Measurements from ENCODE around the gene SYNPR.

The SYNPR gene

DNA sequence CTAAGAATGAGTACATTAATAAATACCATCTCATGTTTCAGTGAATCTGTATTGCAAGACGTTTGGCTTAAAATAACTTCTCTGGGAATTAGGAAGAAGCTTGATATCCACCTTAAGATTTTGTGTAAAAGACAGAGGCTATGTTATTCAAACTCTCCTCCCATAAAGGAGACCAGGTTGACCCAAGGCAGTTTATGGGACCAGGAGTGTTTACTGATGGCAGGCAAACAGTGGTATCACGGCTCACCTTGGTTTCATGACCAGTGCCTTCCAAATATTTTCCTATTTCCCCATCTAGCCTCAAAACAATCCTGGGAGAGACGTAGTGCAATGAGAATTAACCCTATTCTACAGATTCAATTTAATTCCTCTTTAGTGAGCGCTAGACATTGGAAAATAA is 284.2 kb downstream of the SYNPR start:
- Histone ChIP-seq H3K9me3 (ENCODE audit: control insufficient read depth, insufficient read depth, low read length) (no peaks in the 10 kb centered on the region), H3K27me3 (ENCODE audit: control insufficient read depth, insufficient read depth, low read length) (no peaks in the 10 kb centered on the region), H3K4me3 (ENCODE audit: low read length) (no peak overlapping the region), H3K27ac (ENCODE audit: low read length) (no peak overlapping the region), H3K4me1 (ENCODE audit: control insufficient read depth, insufficient read depth, low read length) (no peaks in the 10 kb centered on the region), H3K36me3 (ENCODE audit: control insufficient read depth, insufficient read depth, low read length) (no peaks in the 10 kb centered on the region)
- no CpG with 5 or more reads among the region's 4 CpGs for WGBS (ENCODE audit: insufficient coverage, insufficient read length)
- no peak for DNase-seq (ENCODE audit: low read depth, low spot score)

DNA sequence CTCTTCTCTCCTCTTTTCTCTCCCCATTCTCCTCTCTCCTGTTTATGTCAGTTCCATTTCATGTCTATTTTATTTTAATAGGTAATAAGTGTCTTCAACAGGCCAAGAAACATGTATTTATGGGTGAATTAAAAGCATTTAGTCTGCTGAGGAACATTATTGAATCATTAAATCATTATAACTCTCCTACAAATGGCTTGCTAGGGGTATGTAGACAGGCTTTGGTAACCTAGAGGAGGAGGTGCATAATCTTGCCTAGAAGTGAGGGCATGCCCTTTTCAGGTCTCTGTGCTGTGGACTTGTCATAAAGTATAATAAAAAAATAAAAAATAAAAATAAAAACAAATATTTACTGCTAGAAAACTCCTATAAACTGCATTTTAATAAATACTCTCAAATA is 285.5 kb downstream of the SYNPR start:
- no peaks in the 10 kb centered on the region for H3K27me3 ChIP-seq (ENCODE audit: control insufficient read depth, insufficient read depth, low read length)

DNA sequence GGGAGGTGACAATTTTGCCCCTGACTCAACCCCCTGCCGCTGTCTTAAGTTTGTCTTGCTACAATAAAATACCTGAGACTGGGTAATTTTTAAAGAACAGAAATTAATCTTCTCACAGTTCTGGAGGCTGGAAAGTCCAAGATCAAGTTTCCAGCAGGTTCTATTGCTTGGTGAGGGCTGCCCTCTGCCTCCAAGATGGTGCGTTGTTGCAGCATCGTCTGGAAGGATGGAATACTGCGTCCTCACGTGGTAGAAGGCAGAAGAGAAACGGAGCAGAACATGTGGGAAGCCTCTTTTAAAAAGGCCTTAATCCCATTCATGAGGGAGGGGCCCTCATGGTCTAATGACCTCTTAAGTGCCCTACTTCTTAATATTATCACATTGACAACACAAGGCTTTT is 287.1 kb downstream of the SYNPR start:
- no peak for DNase-seq (ENCODE audit: low read depth, low spot score)
- Histone ChIP-seq H3K4me1 (ENCODE audit: control insufficient read depth, insufficient read depth, low read length) (no peaks in the 10 kb centered on the region), H3K4me3 (ENCODE audit: low read length) (no peak overlapping the region), H3K27ac (ENCODE audit: low read length) (no peak overlapping the region), H3K9me3 (ENCODE audit: control insufficient read depth, insufficient read depth, low read length) (no peaks in the 10 kb centered on the region), H3K36me3 (ENCODE audit: control insufficient read depth, insufficient read depth, low read length) (no peaks in the 10 kb centered on the region), H3K27me3 (ENCODE audit: control insufficient read depth, insufficient read depth, low read length) (no peaks in the 10 kb centered on the region)
- WGBS (ENCODE audit: insufficient coverage, insufficient read length) = no CpG with 5 or more reads among the region's 6 CpGs

More for the DNA sequence above, 285.5 kb downstream of the SYNPR start:
- H3K4me1 ChIP-seq (ENCODE audit: control insufficient read depth, insufficient read depth, low read length) = no peaks in the 10 kb centered on the region
- no peak for DNase-seq (ENCODE audit: low read depth, low spot score)
- H3K9me3 ChIP-seq (ENCODE audit: control insufficient read depth, insufficient read depth, low read length) = no peaks in the 10 kb centered on the region
- H3K27ac ChIP-seq (ENCODE audit: low read length) = no peak overlapping the region
- no peak overlapping the region for H3K4me3 ChIP-seq (ENCODE audit: low read length)
- no peaks in the 10 kb centered on the region for H3K36me3 ChIP-seq (ENCODE audit: control insufficient read depth, insufficient read depth, low read length)

DNA sequence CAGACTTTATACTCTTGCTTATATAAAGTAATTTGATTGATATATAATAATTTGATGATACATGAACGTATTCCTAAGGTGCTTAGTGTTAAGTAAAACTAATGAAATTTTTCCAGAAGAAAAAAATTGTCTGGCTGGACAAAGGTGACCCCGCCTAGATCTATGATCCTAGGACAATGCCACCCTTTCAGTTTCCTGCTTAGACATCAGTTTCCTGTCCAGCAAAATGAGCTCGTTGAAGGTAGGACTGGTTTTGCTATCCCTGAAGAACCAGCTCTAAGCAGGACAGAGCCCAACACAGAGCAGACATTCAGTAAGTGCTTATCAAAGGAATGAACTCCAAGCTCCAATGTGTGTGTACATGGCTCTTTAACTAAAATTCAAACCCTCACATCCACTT is 293.6 kb downstream of the SYNPR start:
- Histone ChIP-seq H3K27ac (ENCODE audit: low read length) (no peak overlapping the region), H3K4me1 (ENCODE audit: control insufficient read depth, insufficient read depth, low read length) (no peaks in the 10 kb centered on the region; the same call in 1 of the 2 replicates), H3K4me3 (ENCODE audit: low read length) (no peak overlapping the region), H3K36me3 (ENCODE audit: control insufficient read depth, insufficient read depth, low read length) (no peaks in the 10 kb centered on the region), H3K27me3 (ENCODE audit: control insufficient read depth, insufficient read depth, low read length) (no peaks in the 10 kb centered on the region), H3K9me3 (ENCODE audit: control insufficient read depth, insufficient read depth, low read length) (no peaks in the 10 kb centered on the region)
- no CpG with 5 or more reads among the region's 3 CpGs for WGBS (ENCODE audit: insufficient coverage, insufficient read length)
- no peak for DNase-seq (ENCODE audit: low read depth, low spot score)

DNA sequence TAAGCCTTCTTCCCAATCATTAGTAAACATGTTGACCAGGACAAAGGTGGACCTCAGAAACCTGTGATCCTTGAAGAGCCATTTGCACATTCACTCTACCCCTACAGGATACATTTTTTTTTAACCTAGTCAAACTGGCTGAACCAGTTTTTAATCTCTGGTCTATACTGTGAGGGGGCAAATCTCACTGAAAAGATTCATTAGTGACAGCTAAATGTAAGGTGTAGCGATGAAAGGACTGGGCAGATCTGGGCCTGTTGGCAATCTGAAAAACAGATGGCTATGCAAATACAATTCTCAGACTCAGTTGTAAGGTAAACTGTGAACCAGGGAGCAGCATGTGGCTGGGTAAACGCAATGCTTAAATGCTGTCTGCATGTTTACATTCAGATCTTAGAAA is 298.7 kb downstream of the SYNPR start:
- Histone ChIP-seq H3K9me3 (ENCODE audit: control insufficient read depth, insufficient read depth, low read length) (no peaks in the 10 kb centered on the region), H3K4me1 (ENCODE audit: control insufficient read depth, insufficient read depth, low read length) (peaks cover 5% of the 10 kb centered on the region), H3K36me3 (ENCODE audit: control insufficient read depth, insufficient read depth, low read length) (no peaks in the 10 kb centered on the region), H3K4me3 (ENCODE audit: low read length) (no peak overlapping the region), H3K27me3 (ENCODE audit: control insufficient read depth, insufficient read depth, low read length) (no peaks in the 10 kb centered on the region), H3K27ac (ENCODE audit: low read length) (no peak overlapping the region)
- WGBS (ENCODE audit: insufficient coverage, insufficient read length) = no CpG with 5 or more reads among the region's 2 CpGs
- peak; percentile 20 for DNase-seq (ENCODE audit: low read depth, low spot score)

DNA sequence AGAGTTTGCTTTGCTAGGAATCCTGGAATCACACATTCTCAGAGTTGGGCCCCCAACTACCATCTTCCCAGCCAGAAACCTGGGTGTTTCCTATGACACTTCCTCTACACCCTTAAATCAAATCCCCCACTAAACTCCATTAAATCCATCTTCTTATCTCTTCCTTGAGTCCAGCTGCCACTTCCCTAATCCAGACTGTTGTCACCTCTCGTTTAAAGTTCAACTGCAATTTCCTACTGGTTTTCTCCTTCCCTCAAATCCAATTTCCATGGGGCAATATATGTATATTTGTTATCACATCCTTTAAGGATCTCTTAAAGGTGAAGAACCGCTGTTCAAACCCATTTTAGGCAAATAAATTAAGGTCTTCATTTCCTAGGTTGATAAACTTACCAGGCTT is 300.8 kb downstream of the SYNPR start:
- no peaks in the 10 kb centered on the region for H3K27me3 ChIP-seq (ENCODE audit: control insufficient read depth, insufficient read depth, low read length)
- WGBS (ENCODE audit: insufficient coverage, insufficient read length) = no CpG with 5 or more reads among the region's 2 CpGs
- H3K27ac ChIP-seq (ENCODE audit: low read length) = no peak overlapping the region
- H3K4me3 ChIP-seq (ENCODE audit: low read length) = no peak overlapping the region
- no peaks in the 10 kb centered on the region for H3K36me3 ChIP-seq (ENCODE audit: control insufficient read depth, insufficient read depth, low read length)
- no peaks in the 10 kb centered on the region for H3K9me3 ChIP-seq (ENCODE audit: control insufficient read depth, insufficient read depth, low read length)
- peaks cover 5% of the 10 kb centered on the region for H3K4me1 ChIP-seq (ENCODE audit: control insufficient read depth, insufficient read depth, low read length)
- DNase-seq (ENCODE audit: low read depth, low spot score) = no peak

DNA sequence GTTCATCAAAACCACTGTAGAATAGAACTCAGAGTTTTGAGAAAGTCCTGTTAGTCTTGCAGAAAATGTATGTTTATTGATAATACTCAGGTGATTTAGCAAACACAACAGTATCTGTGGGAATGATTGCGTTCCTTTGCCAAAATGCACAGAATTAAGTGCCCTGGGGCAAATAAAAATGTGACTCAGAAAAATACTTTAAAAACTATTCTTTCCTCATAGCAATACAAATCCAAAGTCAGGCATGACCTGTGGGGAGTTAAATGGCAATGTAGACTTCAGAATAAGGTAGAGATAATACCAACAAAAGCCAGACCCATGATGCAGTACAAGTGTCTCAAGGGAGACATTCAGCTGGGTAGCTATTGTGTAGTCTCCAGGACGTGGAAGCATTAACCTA is 302.0 kb downstream of the SYNPR start:
- no peak for DNase-seq (ENCODE audit: low read depth, low spot score)

DNA sequence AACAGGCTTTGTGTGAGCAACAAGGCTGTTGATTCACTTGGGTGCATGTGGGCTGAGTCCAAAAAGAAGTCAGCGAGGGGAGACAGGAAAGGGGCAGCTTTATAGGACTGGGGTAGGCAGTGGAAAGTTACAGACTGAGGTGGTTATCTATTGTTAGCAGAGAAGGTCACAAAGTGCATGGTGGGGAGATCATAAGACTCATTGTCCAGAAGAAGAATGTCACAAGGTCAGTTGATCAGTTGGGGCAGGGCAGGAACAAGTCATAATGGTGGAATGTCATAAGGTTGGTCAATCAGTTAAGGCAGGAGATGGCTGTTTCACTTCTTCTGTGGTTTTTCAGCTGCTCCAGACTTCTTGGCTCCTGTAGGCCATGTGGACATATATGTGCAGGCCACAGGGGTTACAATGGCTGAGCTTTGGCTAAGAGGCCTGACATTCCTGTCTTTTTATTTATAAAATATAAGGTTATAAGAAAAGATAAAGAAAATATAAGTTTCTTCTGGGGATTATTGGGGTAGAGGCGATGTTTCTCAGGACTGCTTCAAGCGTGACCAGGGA is 304.9 kb downstream of the SYNPR start:
- no peaks in the 10 kb centered on the region for H3K36me3 ChIP-seq (ENCODE audit: control insufficient read depth, insufficient read depth, low read length)
- H3K27me3 ChIP-seq (ENCODE audit: control insufficient read depth, insufficient read depth, low read length) = no peaks in the 10 kb centered on the region
- no peak overlapping the region for H3K27ac ChIP-seq (ENCODE audit: low read length)
- peaks cover 8% of the 10 kb centered on the region for H3K4me1 ChIP-seq (ENCODE audit: control insufficient read depth, insufficient read depth, low read length)
- DNase-seq (ENCODE audit: low read depth, low spot score) = no peak
- no peak overlapping the region for H3K4me3 ChIP-seq (ENCODE audit: low read length)
- WGBS (ENCODE audit: insufficient coverage, insufficient read length) = no CpG with 5 or more reads among the region's 3 CpGs
- no peaks in the 10 kb centered on the region for H3K9me3 ChIP-seq (ENCODE audit: control insufficient read depth, insufficient read depth, low read length)

More for the DNA sequence above, 302.0 kb downstream of the SYNPR start:
- H3K4me1 ChIP-seq (ENCODE audit: control insufficient read depth, insufficient read depth, low read length) = peaks cover 10% of the 10 kb centered on the region
- H3K27ac ChIP-seq (ENCODE audit: low read length) = no peak overlapping the region
- H3K27me3 ChIP-seq (ENCODE audit: control insufficient read depth, insufficient read depth, low read length) = no peaks in the 10 kb centered on the region
- no peak overlapping the region for H3K4me3 ChIP-seq (ENCODE audit: low read length)
- no peaks in the 10 kb centered on the region for H3K36me3 ChIP-seq (ENCODE audit: control insufficient read depth, insufficient read depth, low read length)
- no peaks in the 10 kb centered on the region for H3K9me3 ChIP-seq (ENCODE audit: control insufficient read depth, insufficient read depth, low read length)
- WGBS (ENCODE audit: insufficient coverage, insufficient read length) = no CpG with 5 or more reads among the region's 2 CpGs

DNA sequence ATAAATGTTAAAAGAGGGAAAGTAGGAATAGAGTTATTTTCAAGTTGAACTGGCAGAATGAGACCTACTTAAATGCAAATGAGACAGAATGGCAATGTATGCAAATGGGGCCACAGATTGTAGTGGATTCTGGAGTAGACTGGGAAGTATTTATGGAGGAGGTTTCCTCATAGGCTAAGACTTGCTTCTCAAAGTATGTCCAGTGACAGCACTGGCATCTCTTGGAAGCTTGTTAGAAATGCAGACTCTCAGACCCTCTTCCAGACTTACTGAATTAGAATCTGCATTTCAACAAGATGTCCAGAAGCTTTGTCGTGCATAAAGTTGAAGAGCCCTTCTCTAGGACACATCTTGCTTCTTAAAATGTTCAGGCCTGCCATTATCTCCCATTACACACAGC is 306.6 kb downstream of the SYNPR start:
- H3K36me3 ChIP-seq (ENCODE audit: control insufficient read depth, insufficient read depth, low read length) = no peaks in the 10 kb centered on the region
- H3K27me3 ChIP-seq (ENCODE audit: control insufficient read depth, insufficient read depth, low read length) = no peaks in the 10 kb centered on the region
- no peak for DNase-seq (ENCODE audit: low read depth, low spot score)
- H3K4me3 ChIP-seq (ENCODE audit: low read length) = no peak overlapping the region
- H3K27ac ChIP-seq (ENCODE audit: low read length) = no peak overlapping the region
- WGBS (ENCODE audit: insufficient coverage, insufficient read length) = no CpG with 5 or more reads among the region's 1 CpG
- H3K9me3 ChIP-seq (ENCODE audit: control insufficient read depth, insufficient read depth, low read length) = no peaks in the 10 kb centered on the region; the same call in 1 of the 2 replicates
- H3K4me1 ChIP-seq (ENCODE audit: control insufficient read depth, insufficient read depth, low read length) = peaks cover 6% of the 10 kb centered on the region; the same call in 1 of the 2 replicates

DNA sequence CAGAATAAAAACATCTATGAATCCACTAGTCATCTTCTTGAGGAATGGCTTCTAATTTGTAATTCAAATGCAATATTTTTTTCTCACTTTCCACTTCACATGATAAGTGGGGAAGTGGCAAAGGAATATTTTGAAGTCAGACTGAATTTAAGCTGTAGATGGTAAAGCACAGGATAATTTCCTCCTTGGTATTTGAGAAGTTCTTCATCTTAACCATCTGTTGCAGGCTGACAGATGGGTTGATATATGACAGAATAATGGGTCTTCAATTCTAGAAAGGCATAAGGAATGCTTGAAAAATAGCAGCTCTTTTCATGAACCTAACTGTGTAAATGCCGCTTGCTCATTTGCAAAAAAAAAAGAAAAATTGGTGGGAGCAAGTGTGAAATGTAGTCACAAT is 307.8 kb downstream of the SYNPR start:
- Histone ChIP-seq H3K4me1 (ENCODE audit: control insufficient read depth, insufficient read depth, low read length) (peaks cover 6% of the 10 kb centered on the region; the same call in 1 of the 2 replicates), H3K9me3 (ENCODE audit: control insufficient read depth, insufficient read depth, low read length) (no peaks in the 10 kb centered on the region; the same call in 1 of the 2 replicates), H3K27ac (ENCODE audit: low read length) (no peak overlapping the region), H3K27me3 (ENCODE audit: control insufficient read depth, insufficient read depth, low read length) (no peaks in the 10 kb centered on the region), H3K4me3 (ENCODE audit: low read length) (no peak overlapping the region), H3K36me3 (ENCODE audit: control insufficient read depth, insufficient read depth, low read length) (no peaks in the 10 kb centered on the region)
- WGBS (ENCODE audit: insufficient coverage, insufficient read length) = no CpG with 5 or more reads among the region's 1 CpG
- no peak for DNase-seq (ENCODE audit: low read depth, low spot score)

DNA sequence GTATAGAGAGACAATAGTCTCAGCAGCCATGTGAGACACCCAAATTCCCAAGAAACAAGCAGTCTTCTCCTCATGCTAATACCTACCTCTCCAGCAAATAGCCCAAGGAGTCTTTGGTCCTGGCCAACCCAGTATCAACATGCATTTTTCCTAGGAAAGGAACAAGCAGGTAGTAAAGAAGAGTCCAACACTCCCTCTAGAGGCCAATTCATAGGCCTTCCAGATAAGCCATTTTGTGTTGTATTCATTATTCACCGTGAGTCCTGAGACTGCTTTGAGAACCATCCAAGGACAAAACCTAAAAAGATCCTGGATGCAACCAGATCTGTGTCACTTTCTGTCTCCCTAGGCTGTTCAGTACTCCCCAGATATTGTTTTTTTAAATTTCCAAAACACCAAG is 310.8 kb downstream of the SYNPR start:
- no peaks in the 10 kb centered on the region for H3K27me3 ChIP-seq (ENCODE audit: control insufficient read depth, insufficient read depth, low read length)
- WGBS (ENCODE audit: insufficient coverage, insufficient read length) = no CpG with 5 or more reads among the region's 1 CpG
- no peak for DNase-seq (ENCODE audit: low read depth, low spot score)

More for the DNA sequence above, 310.8 kb downstream of the SYNPR start:
- no peak overlapping the region for H3K27ac ChIP-seq (ENCODE audit: low read length)
- H3K4me1 ChIP-seq (ENCODE audit: control insufficient read depth, insufficient read depth, low read length) = peaks cover 5% of the 10 kb centered on the region; the same call in 1 of the 2 replicates
- no peaks in the 10 kb centered on the region for H3K36me3 ChIP-seq (ENCODE audit: control insufficient read depth, insufficient read depth, low read length)
- H3K9me3 ChIP-seq (ENCODE audit: control insufficient read depth, insufficient read depth, low read length) = no peaks in the 10 kb centered on the region; the same call in 1 of the 2 replicates
- no peak overlapping the region for H3K4me3 ChIP-seq (ENCODE audit: low read length)

Data from iPS DF 6.9 (cell line).